MM.1S (cell line): Measurements from ENCODE around the gene KIR2DL4.
"Not testable (repeated sequence)": the region's sequence is repeated elsewhere in the genome, so short reads cannot be mapped to it uniquely, and the experiment has no call there.

Experiments
- DNase-seq: peaks from one replicate; pipeline ENCODE4 v3.0.0-alpha.2; 2015
- H2AFZ ChIP-seq: fragments of 300-600 bp; sonication (generic); 2 replicates; pipeline ENCODE4 v1.6.0; 2016; ENCODE audit warnings: antibody characterized with exemption, low read length
- H3F3A ChIP-seq: fragments of 300-600 bp; sonication (generic); 2 replicates; pipeline ENCODE4 v1.6.1; 2016; ENCODE audit warnings: mild to moderate bottlenecking, antibody characterized with exemption, low read length, moderate library complexity, mixed read lengths; ENCODE audit not compliant: insufficient read depth
- H3K27ac ChIP-seq: fragments of 300-600 bp; sonication (generic); 2 replicates; pipeline ENCODE4 v1.5.1; 2016; ENCODE audit warnings: mild to moderate bottlenecking, low read length
- H3K27me3 ChIP-seq: fragments of 300-600 bp; sonication (generic); replicated peaks from 2 replicates; pipeline ENCODE4 v1.6.0; 2016; ENCODE audit warnings: low read length; ENCODE audit not compliant: insufficient read depth
- H3K36me3 ChIP-seq: fragments of 300-600 bp; sonication (generic); replicated peaks from 2 replicates; pipeline ENCODE4 v1.6.1; 2016; ENCODE audit warnings: mild to moderate bottlenecking, low read length, mixed read lengths; ENCODE audit not compliant: insufficient read depth
- H3K4me1 ChIP-seq: fragments of 300-600 bp; sonication (generic); 2 replicates; pipeline ENCODE4 v1.6.1; 2016; ENCODE audit warnings: low read length, mixed read lengths
- H3K4me2 ChIP-seq: fragments of 300-600 bp; sonication (generic); 2 replicates; pipeline ENCODE4 v1.6.0; 2016; ENCODE audit warnings: low read depth, low read length
- H3K4me3 ChIP-seq: fragments of 300-600 bp; sonication (generic); 2 replicates; pipeline ENCODE4 v1.5.1; 2016; ENCODE audit warnings: low read length, mixed read lengths
- H3K79me2 ChIP-seq: fragments of 300-600 bp; sonication (generic); 2 replicates; pipeline ENCODE4 v1.6.1; 2016; ENCODE audit warnings: mixed run types, low read length, mixed read lengths
- H3K9ac ChIP-seq: fragments of 300-600 bp; sonication (generic); 2 replicates; pipeline ENCODE4 v1.6.1; 2016; ENCODE audit warnings: low read length, mixed read lengths
- H3K9me2 ChIP-seq: fragments of 300-600 bp; sonication (generic); replicated peaks from 2 replicates; pipeline ENCODE4 v1.6.1; 2016; ENCODE audit warnings: mild to moderate bottlenecking, low read length, mixed read lengths; ENCODE audit not compliant: insufficient read depth
- H3K9me3 ChIP-seq: fragments of 300-600 bp; sonication (generic); replicated peaks from 2 replicates; pipeline ENCODE4 v1.6.1; 2016; ENCODE audit warnings: mild to moderate bottlenecking, low read length, mixed read lengths; ENCODE audit not compliant: insufficient read depth
- H4K20me1 ChIP-seq: fragments of 300-600 bp; sonication (generic); 2 replicates; pipeline ENCODE4 v1.6.1; 2016; ENCODE audit warnings: mild to moderate bottlenecking, low read length, moderate library complexity, mixed read lengths; ENCODE audit not compliant: insufficient read depth
- EZH2 ChIP-seq: fragments of 300-600 bp; sonication (generic); optimal IDR thresholded peaks from 2 replicates; pipeline ENCODE3; 2017; ENCODE audit warnings: low read depth, mild to moderate bottlenecking, antibody characterized with exemption, low read length, mixed read lengths
- EZH2phosphoT487 ChIP-seq: fragments of 300-600 bp; sonication (generic); IDR thresholded peaks from 2 replicates; pipeline ENCODE4 v1.6.1; 2018; ENCODE audit warnings: antibody characterized with exemption, low read length
- TF ChIP-seq, protein P1 (sequence below): fragments of 300-600 bp; sonication (generic); IDR thresholded peaks from 2 replicates; pipeline ENCODE4 v1.5.1; 2016; ENCODE audit warnings: antibody characterized with exemption, low read length, mixed read lengths

KIR2DL4 gene

DNA sequence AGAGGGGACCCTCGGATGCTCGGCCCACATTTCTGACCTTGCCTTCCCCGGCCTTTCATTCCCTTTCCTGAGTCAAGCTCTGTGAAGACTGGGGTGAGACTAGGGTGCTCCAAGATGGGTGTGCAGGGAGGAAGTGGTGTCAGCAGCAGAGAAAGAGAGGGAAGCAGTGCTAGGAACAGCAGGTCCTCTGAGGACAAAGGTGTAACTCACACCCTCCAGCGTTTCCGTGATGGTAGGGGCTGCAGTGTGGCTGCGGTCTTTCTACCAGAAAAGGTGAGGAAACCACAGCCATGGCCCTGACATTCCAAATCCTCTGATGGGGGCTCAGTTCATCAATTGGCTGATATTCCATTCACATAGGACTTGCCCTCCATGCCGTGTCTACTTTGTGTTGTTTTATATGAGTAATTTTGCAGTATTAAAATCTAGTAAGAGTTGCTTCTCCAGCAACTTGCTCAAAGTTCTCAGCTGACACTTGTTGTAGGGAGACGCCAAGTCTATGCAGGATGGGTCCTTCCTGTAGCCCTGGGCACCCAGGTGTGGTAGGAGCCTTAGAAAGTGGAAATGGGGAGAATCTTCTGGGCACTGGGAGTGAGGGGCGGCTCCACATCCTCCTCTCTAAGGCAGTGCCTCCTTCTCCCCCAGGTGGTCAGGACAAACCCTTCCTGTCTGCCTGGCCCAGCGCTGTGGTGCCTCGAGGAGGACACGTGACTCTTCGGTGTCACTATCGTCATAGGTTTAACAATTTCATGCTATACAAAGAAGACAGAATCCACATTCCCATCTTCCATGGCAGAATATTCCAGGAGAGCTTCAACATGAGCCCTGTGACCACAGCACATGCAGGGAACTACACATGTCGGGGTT, 14.5 kb downstream of the KIR2DL4 start:
- Histone ChIP-seq H4K20me1 (no peaks in the 10 kb centered on the region), H3K9me2 (no peaks in the 10 kb centered on the region), H3K27me3 (no peaks in the 10 kb centered on the region), H3K4me2 (no peak overlapping the region), H3K9ac (no peak overlapping the region), H3K27ac (no peak overlapping the region), H3K36me3 (no peaks in the 10 kb centered on the region), H2AFZ (no peak overlapping the region), H3K9me3 (no peaks in the 10 kb centered on the region), H3F3A (no peaks in the 10 kb centered on the region), H3K79me2 (no peaks in the 10 kb centered on the region), H3K4me3 (no peak overlapping the region), H3K4me1 (no peaks in the 10 kb centered on the region)
- no peak for DNase-seq
- TF ChIP-seq, protein P1, sequence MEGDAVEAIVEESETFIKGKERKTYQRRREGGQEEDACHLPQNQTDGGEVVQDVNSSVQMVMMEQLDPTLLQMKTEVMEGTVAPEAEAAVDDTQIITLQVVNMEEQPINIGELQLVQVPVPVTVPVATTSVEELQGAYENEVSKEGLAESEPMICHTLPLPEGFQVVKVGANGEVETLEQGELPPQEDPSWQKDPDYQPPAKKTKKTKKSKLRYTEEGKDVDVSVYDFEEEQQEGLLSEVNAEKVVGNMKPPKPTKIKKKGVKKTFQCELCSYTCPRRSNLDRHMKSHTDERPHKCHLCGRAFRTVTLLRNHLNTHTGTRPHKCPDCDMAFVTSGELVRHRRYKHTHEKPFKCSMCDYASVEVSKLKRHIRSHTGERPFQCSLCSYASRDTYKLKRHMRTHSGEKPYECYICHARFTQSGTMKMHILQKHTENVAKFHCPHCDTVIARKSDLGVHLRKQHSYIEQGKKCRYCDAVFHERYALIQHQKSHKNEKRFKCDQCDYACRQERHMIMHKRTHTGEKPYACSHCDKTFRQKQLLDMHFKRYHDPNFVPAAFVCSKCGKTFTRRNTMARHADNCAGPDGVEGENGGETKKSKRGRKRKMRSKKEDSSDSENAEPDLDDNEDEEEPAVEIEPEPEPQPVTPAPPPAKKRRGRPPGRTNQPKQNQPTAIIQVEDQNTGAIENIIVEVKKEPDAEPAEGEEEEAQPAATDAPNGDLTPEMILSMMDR = no peak
- TF ChIP-seq EZH2 (no peak), EZH2phosphoT487 (no peak)

DNA sequence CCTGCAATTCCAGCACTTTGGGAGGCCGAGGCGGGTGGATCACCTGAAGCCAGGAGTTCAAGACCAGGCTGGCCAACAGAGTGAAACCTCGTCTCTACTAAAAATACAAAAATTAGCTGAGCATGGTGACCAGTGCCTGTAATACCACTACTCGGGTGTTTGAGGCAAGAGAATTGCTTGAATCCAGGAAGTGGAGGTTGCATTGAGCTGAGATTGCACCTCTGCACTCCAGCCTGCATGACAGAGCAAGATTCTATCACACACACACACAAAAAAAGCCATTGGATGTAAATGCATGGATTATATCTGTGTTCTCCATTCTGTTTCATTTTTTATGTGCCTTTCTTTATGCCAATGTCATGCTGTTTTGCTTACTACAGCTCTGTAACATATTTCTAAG, 21.0 kb downstream of the KIR2DL4 start:
- H3K4me2 ChIP-seq, H3K79me2 ChIP-seq, H3K4me1 ChIP-seq, H3K4me3 ChIP-seq, H3K9ac ChIP-seq, H3K27me3 ChIP-seq, DNase-seq, H4K20me1 ChIP-seq, H2AFZ ChIP-seq, H3K27ac ChIP-seq, H3K9me2 ChIP-seq, H3K9me3 ChIP-seq, H3K36me3 ChIP-seq, H3F3A ChIP-seq: not testable (repeated sequence)

DNA sequence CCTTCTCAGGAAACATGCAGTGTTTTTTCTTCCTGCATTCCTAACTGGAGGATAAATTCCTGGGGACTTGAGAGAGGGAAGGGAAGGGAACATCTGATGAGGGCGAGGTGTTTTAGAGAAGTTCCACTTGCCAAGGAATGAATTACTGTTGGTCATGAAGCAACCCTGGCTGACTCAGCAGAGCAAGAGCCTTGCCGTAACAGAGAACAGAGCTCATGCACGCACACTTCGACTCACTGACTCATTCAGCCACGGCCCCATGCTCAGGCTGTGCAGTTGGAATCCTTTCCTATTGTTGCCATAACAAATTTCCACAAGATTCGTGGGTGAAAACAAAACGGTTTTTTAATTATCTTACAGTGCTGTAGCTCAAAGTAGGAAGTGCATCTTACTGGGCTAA, 21.9 kb downstream of the KIR2DL4 start:
- not testable (repeated sequence) for H3K36me3 ChIP-seq, H3K4me2 ChIP-seq, H3K9me3 ChIP-seq, H3K27ac ChIP-seq, H3K4me1 ChIP-seq, H2AFZ ChIP-seq, H4K20me1 ChIP-seq, H3K9ac ChIP-seq, DNase-seq, H3F3A ChIP-seq, H3K9me2 ChIP-seq, H3K79me2 ChIP-seq, H3K4me3 ChIP-seq, H3K27me3 ChIP-seq

DNA sequence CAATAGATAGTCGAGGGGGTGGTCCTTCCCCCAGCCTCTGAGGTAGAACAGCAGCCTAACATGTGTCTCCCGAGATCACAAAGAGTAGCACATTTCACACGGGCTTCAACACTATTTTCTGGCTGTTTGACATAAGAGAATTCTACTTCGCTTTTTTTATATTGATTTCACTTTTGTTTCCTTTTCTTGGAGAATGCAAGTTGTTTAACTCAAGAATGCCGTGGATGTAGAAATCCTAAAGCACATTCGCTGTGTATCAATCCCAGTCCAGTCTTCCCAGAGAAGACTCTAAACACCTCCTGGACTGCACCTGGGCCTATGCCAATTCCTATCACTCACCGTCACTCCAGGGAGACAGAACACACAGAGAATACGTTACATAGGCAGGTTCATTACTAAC, 24.7 kb downstream of the KIR2DL4 start:
- H3K79me2 ChIP-seq, H3K4me2 ChIP-seq, H3K9ac ChIP-seq, H3K36me3 ChIP-seq, H3F3A ChIP-seq, H3K4me3 ChIP-seq, DNase-seq, H4K20me1 ChIP-seq, H3K9me3 ChIP-seq, H3K9me2 ChIP-seq, H3K4me1 ChIP-seq, H3K27ac ChIP-seq, H3K27me3 ChIP-seq, H2AFZ ChIP-seq: not testable (repeated sequence)

DNA sequence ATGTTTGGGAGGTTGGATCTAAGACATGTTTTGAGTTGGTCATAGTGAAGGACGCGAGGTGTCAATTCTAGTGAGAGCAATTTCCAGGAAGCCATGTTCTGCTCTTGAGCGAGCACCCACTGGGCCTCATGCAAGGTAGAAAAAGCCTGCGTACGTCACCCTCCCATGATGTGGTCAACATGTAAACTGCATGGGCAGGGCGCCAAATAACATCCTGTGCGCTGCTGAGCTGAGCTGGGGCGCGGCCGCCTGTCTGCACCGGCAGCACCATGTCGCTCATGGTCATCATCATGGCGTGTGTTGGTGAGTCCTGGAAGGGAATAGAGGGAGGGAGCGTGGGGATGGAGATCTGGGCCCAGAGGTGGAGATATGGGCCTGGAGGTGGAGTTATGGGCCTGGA, 29.1 kb downstream of the KIR2DL4 start, which contains the start of gene KIR2DS4:
TSS of gene KIR2DS4 (plus strand) at position 181 of the 400 bp plus-strand sequence.
- not testable (repeated sequence) for H3K4me1 ChIP-seq, H3F3A ChIP-seq, H3K9ac ChIP-seq, H3K4me2 ChIP-seq, H4K20me1 ChIP-seq, H3K9me3 ChIP-seq, H3K4me3 ChIP-seq, H3K36me3 ChIP-seq, H2AFZ ChIP-seq, DNase-seq, H3K79me2 ChIP-seq, H3K9me2 ChIP-seq, H3K27ac ChIP-seq, H3K27me3 ChIP-seq

DNA sequence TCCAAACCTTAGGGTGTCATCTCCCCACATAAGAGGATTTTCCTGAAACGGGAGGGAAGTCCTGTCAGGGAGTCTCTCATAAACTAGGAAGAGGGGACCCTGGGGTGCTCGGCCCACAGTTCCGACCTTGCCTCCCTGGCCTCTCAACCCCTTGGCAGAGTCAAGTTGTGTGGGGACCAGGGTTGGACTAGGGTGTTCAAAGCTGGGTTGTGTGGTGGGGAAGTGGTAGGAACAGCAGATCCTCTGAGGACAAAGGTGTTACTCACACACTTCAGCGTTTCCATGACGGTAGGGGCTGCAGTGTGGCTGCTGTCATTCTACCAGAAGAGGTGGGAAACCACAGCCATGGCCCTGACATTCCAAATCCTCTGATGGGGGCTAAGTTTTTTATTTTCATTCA, 31.7 kb downstream of the KIR2DL4 start:
- H3K9me3 ChIP-seq, DNase-seq, H3K9ac ChIP-seq: not testable (repeated sequence)

DNA sequence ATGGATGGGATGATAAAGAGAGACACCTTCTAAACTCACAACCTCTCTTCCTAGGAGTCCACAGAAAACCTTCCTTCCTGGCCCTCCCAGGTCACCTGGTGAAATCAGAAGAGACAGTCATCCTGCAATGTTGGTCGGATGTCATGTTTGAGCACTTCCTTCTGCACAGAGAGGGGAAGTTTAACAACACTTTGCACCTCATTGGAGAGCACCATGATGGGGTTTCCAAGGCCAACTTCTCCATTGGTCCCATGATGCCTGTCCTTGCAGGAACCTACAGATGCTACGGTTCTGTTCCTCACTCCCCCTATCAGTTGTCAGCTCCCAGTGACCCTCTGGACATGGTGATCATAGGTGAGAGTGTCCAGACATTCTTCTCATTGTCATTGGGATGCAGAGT, 34.1 kb downstream of the KIR2DL4 start:
- not testable (repeated sequence) for H3K36me3 ChIP-seq, H3K79me2 ChIP-seq, H2AFZ ChIP-seq, H3F3A ChIP-seq, H3K4me2 ChIP-seq, H3K4me1 ChIP-seq, H3K9ac ChIP-seq, DNase-seq, H3K27ac ChIP-seq, H3K27me3 ChIP-seq, H3K9me3 ChIP-seq, H3K9me2 ChIP-seq, H4K20me1 ChIP-seq, H3K4me3 ChIP-seq

More for the DNA sequence above, 31.7 kb downstream of the KIR2DL4 start:
- H3K27ac ChIP-seq, H3K4me1 ChIP-seq, H2AFZ ChIP-seq, H3F3A ChIP-seq, H3K9me2 ChIP-seq, H3K4me2 ChIP-seq, H3K4me3 ChIP-seq, H3K36me3 ChIP-seq, H4K20me1 ChIP-seq, H3K27me3 ChIP-seq, H3K79me2 ChIP-seq: not testable (repeated sequence)
